Ishikawa (cell line): ENCODE measurements around the gene RP9.

Experiments used
- CEBPB ChIP-seq: IDR thresholded peaks from 2 replicates; pipeline ENCODE4 v1.6.1; 2012
- CREB1 ChIP-seq: IDR thresholded peaks from 2 replicates; pipeline ENCODE4 v1.6.1; 2012; ENCODE audit warnings: low read depth
- EGR1 ChIP-seq: IDR thresholded peaks from 2 replicates; pipeline ENCODE4 v1.6.1; 2012
- EP300 ChIP-seq: IDR thresholded peaks from 2 replicates; pipeline ENCODE4 v1.6.1; 2012; ENCODE audit warnings: borderline replicate concordance
- FOXM1 ChIP-seq: IDR thresholded peaks from 2 replicates; pipeline ENCODE4 v1.6.1; 2012; ENCODE audit warnings: low read depth, borderline replicate concordance
- NFIC ChIP-seq: IDR thresholded peaks from 2 replicates; pipeline ENCODE4 v1.6.1; 2012
- TAF1 ChIP-seq: IDR thresholded peaks from 2 replicates; pipeline ENCODE4 v1.6.1; 2012; ENCODE audit warnings: low read depth, mild to moderate bottlenecking
- TCF12 ChIP-seq: IDR thresholded peaks from 2 replicates; pipeline ENCODE4 v1.6.1; 2012; ENCODE audit warnings: low read depth
- TEAD4 ChIP-seq: IDR thresholded peaks from 2 replicates; pipeline ENCODE4 v1.6.1; 2012
- YY1 ChIP-seq: IDR thresholded peaks from 2 replicates; pipeline ENCODE4 v1.6.1; 2012; ENCODE audit warnings: low read depth
- ZBTB7A ChIP-seq: IDR thresholded peaks from 2 replicates; pipeline ENCODE4 v1.6.1; 2012; ENCODE audit warnings: low read depth
- TF ChIP-seq, protein P1 (sequence below): IDR thresholded peaks from 2 replicates; pipeline ENCODE4 v1.6.1; 2012
- TF ChIP-seq, protein P2 (sequence below): IDR thresholded peaks from 2 replicates; pipeline ENCODE4 v1.6.1; 2012; ENCODE audit warnings: low read depth, mild to moderate bottlenecking

Gene RP9

DNA sequence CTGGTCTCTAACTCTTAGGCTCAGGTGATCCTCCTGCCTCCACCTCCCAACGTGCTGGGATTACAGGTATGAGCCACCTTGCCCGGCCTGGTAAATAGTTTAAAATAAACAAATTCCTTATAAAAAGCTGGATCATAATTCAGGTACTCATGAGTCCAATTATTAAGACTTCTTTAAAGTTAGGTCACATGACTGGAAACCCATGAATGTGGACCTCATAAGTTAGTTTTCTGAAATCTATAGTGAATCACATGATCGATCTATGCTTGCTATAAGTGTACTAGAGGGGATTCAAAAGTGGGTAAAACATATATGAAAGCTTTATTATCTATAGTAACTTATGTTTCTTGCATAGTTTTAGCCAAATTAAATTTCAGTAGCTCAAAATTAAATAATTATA is 60.9 kb downstream of the RP9 start:
- TF ChIP-seq YY1 (no peak), CEBPB (no peak), EGR1 (no peak), NFIC (no peak), FOXM1 (no peak), TCF12 (no peak), TEAD4 (no peak), EP300 (no peak), CREB1 (no peak), ZBTB7A (no peak), TAF1 (no peak)
- TF ChIP-seq, protein P1, sequence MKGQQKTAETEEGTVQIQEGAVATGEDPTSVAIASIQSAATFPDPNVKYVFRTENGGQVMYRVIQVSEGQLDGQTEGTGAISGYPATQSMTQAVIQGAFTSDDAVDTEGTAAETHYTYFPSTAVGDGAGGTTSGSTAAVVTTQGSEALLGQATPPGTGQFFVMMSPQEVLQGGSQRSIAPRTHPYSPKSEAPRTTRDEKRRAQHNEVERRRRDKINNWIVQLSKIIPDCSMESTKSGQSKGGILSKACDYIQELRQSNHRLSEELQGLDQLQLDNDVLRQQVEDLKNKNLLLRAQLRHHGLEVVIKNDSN: no peak
- TF ChIP-seq, protein P2, sequence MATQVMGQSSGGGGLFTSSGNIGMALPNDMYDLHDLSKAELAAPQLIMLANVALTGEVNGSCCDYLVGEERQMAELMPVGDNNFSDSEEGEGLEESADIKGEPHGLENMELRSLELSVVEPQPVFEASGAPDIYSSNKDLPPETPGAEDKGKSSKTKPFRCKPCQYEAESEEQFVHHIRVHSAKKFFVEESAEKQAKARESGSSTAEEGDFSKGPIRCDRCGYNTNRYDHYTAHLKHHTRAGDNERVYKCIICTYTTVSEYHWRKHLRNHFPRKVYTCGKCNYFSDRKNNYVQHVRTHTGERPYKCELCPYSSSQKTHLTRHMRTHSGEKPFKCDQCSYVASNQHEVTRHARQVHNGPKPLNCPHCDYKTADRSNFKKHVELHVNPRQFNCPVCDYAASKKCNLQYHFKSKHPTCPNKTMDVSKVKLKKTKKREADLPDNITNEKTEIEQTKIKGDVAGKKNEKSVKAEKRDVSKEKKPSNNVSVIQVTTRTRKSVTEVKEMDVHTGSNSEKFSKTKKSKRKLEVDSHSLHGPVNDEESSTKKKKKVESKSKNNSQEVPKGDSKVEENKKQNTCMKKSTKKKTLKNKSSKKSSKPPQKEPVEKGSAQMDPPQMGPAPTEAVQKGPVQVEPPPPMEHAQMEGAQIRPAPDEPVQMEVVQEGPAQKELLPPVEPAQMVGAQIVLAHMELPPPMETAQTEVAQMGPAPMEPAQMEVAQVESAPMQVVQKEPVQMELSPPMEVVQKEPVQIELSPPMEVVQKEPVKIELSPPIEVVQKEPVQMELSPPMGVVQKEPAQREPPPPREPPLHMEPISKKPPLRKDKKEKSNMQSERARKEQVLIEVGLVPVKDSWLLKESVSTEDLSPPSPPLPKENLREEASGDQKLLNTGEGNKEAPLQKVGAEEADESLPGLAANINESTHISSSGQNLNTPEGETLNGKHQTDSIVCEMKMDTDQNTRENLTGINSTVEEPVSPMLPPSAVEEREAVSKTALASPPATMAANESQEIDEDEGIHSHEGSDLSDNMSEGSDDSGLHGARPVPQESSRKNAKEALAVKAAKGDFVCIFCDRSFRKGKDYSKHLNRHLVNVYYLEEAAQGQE: no peak

DNA sequence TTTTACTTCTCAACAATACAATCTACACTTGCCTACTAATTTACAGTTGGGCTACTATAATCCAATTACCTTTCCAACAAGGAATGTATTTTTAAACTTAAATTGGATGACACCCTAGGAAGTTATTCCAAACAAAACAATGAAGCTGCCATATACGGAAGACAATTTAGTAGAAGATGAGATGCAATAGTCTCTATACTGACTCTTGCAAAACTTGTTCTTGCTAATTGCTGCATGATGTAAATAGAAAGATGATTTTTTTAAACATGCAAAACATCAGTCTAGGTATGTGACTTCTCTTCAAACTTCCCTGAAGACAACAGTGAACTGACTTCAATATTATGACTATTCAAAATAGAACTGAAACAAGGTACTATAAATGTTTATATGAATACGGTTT is 64.2 kb downstream of the RP9 start:
- TF ChIP-seq TAF1 (no peak), NFIC (no peak), TCF12 (no peak)
